ENCODE results near the gene FAM217B.

DNA sequence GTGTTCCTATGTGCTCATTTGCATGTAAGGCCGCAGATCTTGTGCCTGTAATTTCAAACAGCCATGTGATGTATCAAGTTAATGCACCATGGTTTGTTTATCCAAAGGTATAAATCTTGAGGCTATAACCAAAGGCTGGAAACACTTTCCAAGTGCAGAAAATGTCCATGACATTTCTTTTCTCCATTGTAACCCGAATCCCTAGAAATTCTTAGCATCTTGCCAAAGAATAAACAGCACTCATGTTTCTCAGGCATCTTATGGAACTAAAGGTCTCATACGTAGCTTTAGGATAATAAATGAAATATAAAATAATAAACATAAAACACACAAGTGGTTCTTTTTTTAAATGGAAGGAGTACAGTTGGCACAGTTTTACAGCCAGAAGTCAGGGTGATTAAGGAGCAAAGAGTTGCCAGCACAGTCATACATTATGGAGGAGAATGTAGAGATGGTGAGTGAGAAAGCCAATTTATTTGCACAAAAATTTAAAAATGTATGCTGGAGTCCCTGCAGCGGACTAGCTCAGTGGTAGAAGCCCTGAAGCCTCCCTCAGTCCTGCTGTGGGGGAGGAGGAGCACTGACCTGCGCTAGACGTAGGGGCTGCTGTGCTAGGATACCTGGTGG lies 36.1 kb downstream of the FAM217B start:
- TF ChIP-seq, protein P1, sequence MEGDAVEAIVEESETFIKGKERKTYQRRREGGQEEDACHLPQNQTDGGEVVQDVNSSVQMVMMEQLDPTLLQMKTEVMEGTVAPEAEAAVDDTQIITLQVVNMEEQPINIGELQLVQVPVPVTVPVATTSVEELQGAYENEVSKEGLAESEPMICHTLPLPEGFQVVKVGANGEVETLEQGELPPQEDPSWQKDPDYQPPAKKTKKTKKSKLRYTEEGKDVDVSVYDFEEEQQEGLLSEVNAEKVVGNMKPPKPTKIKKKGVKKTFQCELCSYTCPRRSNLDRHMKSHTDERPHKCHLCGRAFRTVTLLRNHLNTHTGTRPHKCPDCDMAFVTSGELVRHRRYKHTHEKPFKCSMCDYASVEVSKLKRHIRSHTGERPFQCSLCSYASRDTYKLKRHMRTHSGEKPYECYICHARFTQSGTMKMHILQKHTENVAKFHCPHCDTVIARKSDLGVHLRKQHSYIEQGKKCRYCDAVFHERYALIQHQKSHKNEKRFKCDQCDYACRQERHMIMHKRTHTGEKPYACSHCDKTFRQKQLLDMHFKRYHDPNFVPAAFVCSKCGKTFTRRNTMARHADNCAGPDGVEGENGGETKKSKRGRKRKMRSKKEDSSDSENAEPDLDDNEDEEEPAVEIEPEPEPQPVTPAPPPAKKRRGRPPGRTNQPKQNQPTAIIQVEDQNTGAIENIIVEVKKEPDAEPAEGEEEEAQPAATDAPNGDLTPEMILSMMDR (IDR thresholded peaks at IDR 0.05), result no peak
- TF ChIP-seq POLR2A (IDR thresholded peaks at IDR 0.05), result no peak
- no peak for TF ChIP-seq POLR2AphosphoS5 (IDR thresholded peaks at IDR 0.05; ENCODE audit: insufficient read depth in 1 of 2, low read depth in 1 of 2)
